ENCODE results near the gene THBS3. TPM values are rescaled to one million over a fixed set of nuclear protein-coding genes. Genes with fewer than 3 reads are reported as not detected.
"Not testable (repeated sequence)": the region's sequence is repeated elsewhere in the genome, so short reads cannot be mapped to it uniquely, and the experiment has no call there.

THBS3 gene
- total RNA-seq, 1 experiment from 2014 or later: 2.8 TPM

GRCh38 chr1:155155996-155156643 lies 51.6 kb downstream of the THBS3 start:
- not testable (repeated sequence) for DNase-seq (ENCODE audit: low spot score)

Other genes starting within 250 kb of the THBS3 start
- gene PYGO2, start 246.1 kb downstream of the THBS3 start, total RNA-seq (2014; rRNA removed; shearing (Covaris generic)): 18.0 TPM in 2 replicates
- 163 and 170 TPM in 2 replicates for gene SHC1, start 237.2 kb downstream of the THBS3 start, total RNA-seq (2014; rRNA removed; shearing (Covaris generic))
- gene CKS1B, start 233.2 kb downstream of the THBS3 start, total RNA-seq (2014; rRNA removed; shearing (Covaris generic)): 170 and 248 TPM in 2 replicates
- 31.4 and 37.9 TPM in 2 replicates for gene FLAD1, start 224.6 kb downstream of the THBS3 start, total RNA-seq (2014; rRNA removed; shearing (Covaris generic))
- gene LENEP, start 214.3 kb downstream of the THBS3 start, total RNA-seq (2014; rRNA removed; shearing (Covaris generic)): not detected in 2 replicates
- 8.3 and 10.6 TPM in 2 replicates for gene ZBTB7B, start 205.1 kb downstream of the THBS3 start, total RNA-seq (2014; rRNA removed; shearing (Covaris generic))
- not detected in 2 replicates for gene DCST2, start 174.1 kb downstream of the THBS3 start, total RNA-seq (2014; rRNA removed; shearing (Covaris generic))
- not detected in 2 replicates for gene DCST1, start 174.1 kb downstream of the THBS3 start, total RNA-seq (2014; rRNA removed; shearing (Covaris generic))
- 51.8 and 64.3 TPM in 2 replicates for gene ADAM15, start 156.6 kb downstream of the THBS3 start, total RNA-seq (2014; rRNA removed; shearing (Covaris generic))
- 24.4 and 26.9 TPM in 2 replicates for gene EFNA4, start 144.2 kb downstream of the THBS3 start, total RNA-seq (2014; rRNA removed; shearing (Covaris generic))
- gene EFNA3, start 129.1 kb downstream of the THBS3 start, total RNA-seq (2014; rRNA removed; shearing (Covaris generic)): 7.5 and 9.5 TPM in 2 replicates
- 14.6 and 28.0 TPM in 2 replicates for gene EFNA1, start 80.0 kb downstream of the THBS3 start, total RNA-seq (2014; rRNA removed; shearing (Covaris generic))
- 35.8 and 40.5 TPM in 2 replicates for gene SLC50A1, start 72.0 kb downstream of the THBS3 start, total RNA-seq (2014; rRNA removed; shearing (Covaris generic))
- gene DPM3, start 67.4 kb downstream of the THBS3 start, total RNA-seq (2014; rRNA removed; shearing (Covaris generic)): 53.2 and 72.4 TPM in 2 replicates
- 128 and 140 TPM in 2 replicates for gene KRTCAP2, start 34.6 kb downstream of the THBS3 start, total RNA-seq (2014; rRNA removed; shearing (Covaris generic))
- 0.37 and 1.1 TPM in 2 replicates for gene TRIM46, start 34.0 kb downstream of the THBS3 start, total RNA-seq (2014; rRNA removed; shearing (Covaris generic))
- gene MTX1, start 798 bp upstream of the THBS3 start, total RNA-seq (2014; rRNA removed; shearing (Covaris generic)): 79.5 and 82.1 TPM in 2 replicates
- 5.7 and 11.0 TPM in 2 replicates for gene ENTREP3, start 47.6 kb upstream of the THBS3 start, total RNA-seq (2014; rRNA removed; shearing (Covaris generic))
- gene SCAMP3, start 54.5 kb upstream of the THBS3 start, total RNA-seq (2014; rRNA removed; shearing (Covaris generic)): 72.7 and 133 TPM in 2 replicates
- gene CLK2, start 65.6 kb upstream of the THBS3 start, total RNA-seq (2014; rRNA removed; shearing (Covaris generic)): 13.7 and 14.6 TPM in 2 replicates
- 0.52 TPM in 1 of 2 replicates, not detected in the other for gene HCN3, start 69.6 kb upstream of the THBS3 start, total RNA-seq (2014; rRNA removed; shearing (Covaris generic))
- not detected in 2 replicates for gene PKLR, start 93.5 kb upstream of the THBS3 start, total RNA-seq (2014; rRNA removed; shearing (Covaris generic))
- gene FDPS, start 101.0 kb upstream of the THBS3 start, total RNA-seq (2014; rRNA removed; shearing (Covaris generic)): 218 and 266 TPM in 2 replicates
- gene RUSC1, start 113.0 kb upstream of the THBS3 start, total RNA-seq (2014; rRNA removed; shearing (Covaris generic)): 27.5 and 33.8 TPM in 2 replicates

Data from H4 (cell line).